Heart left ventricle (tissue), 13 donors: ENCODE data around the gene SDE2.

Experiments used
- POLR2A ChIP-seq, 2 donors: fragments of 450-650 bp; IDR thresholded peaks; one replicate each; pipeline ENCODE4 v1.6.1; 2017; ENCODE audit warnings: antibody characterized with exemption in 2 of 2, mild to moderate bottlenecking in 2 of 2, moderate library complexity in 2 of 2
- TF ChIP-seq, protein P1 (sequence below), 12 donors: fragments of 200-600 bp; sonication (generic) in 4 of 12; IDR thresholded peaks; one replicate each; pipeline versions ENCODE4 v1.5.0 to v1.8.0; 2018 to 2022; ENCODE audit warnings: antibody characterized with exemption in 12 of 12, mild to moderate bottlenecking in 5 of 12
- donor health status: ischemic (EF 13 %, LVEDD 7.1; RV severe dilation, severe dysfunction).
- donor health status: DM: no; HTN: yes; CAD: no.
- donor health status: DM: no; HTN: no; CAD: no.
- donor health status: ischemic (EF 25% LVEDD 6.9; RV normal size, moderate dysfunction).
- donor health status: ischemic (EF 25% LVEDD 5.7; RV mildly dilated, moderate dysfunction).
- donor health status: ischemic (EF 35%, LVEDD 5.7; RV mildly dilated, moderate dysfunction).
- donor health status: nonischemic (EF 11% LVEDD 7.7; RV severe dilation, severe dysfunction).
- donor health status: DM: yes; HTN: yes; CAD: no.
- donor health status: PGD.
- donor health status: ischemic (EF 29% LVEDD 5.4; RV normal size, mild dysfunction).
- donor health status: nonischemic (EF 23%, LVEDD 6.1; RV moderate dilation, normal function).

GRCh38 chr1:226029568-226030225 lies 30.6 kb upstream of the SDE2 start:
- TF ChIP-seq, protein P1, sequence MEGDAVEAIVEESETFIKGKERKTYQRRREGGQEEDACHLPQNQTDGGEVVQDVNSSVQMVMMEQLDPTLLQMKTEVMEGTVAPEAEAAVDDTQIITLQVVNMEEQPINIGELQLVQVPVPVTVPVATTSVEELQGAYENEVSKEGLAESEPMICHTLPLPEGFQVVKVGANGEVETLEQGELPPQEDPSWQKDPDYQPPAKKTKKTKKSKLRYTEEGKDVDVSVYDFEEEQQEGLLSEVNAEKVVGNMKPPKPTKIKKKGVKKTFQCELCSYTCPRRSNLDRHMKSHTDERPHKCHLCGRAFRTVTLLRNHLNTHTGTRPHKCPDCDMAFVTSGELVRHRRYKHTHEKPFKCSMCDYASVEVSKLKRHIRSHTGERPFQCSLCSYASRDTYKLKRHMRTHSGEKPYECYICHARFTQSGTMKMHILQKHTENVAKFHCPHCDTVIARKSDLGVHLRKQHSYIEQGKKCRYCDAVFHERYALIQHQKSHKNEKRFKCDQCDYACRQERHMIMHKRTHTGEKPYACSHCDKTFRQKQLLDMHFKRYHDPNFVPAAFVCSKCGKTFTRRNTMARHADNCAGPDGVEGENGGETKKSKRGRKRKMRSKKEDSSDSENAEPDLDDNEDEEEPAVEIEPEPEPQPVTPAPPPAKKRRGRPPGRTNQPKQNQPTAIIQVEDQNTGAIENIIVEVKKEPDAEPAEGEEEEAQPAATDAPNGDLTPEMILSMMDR (IDR thresholded peaks at IDR 0.05) = no peak
- TF ChIP-seq POLR2A (IDR thresholded peaks at IDR 0.05) = no peak
